H1 (cell line): Measurements from ENCODE around the gene FOXO6. TPM values are rescaled to one million over a fixed set of nuclear protein-coding genes. Genes with fewer than 3 reads are reported as not detected.

Experiments used
- CHD1 ChIP-seq: IDR thresholded peaks from 2 replicates; pipeline ENCODE4 v1.6.1; 2012; ENCODE audit warnings: low read depth, low read length, improper control_type of control experiment
- NANOG ChIP-seq: IDR thresholded peaks from 2 replicates; pipeline ENCODE4 v1.6.1; 2011; ENCODE audit warnings: low read length, low read depth, mild to moderate bottlenecking, inconsistent platforms; ENCODE audit not compliant: insufficient read depth, poor library complexity, severe bottlenecking
- PHF8 ChIP-seq: fragments of 200-600 bp; sonication (generic); conservative IDR thresholded peaks from 2 replicates; pipeline ENCODE4 v1.7.1; 2012; ENCODE audit warnings: low read depth, mild to moderate bottlenecking, inconsistent platforms, low read length, moderate library complexity
- SUZ12 ChIP-seq: fragments of 200-600 bp; sonication (generic); IDR thresholded peaks from 2 replicates; pipeline ENCODE4 v1.6.1; 2012; ENCODE audit warnings: mild to moderate bottlenecking, inconsistent platforms, low read length, moderate library complexity, mixed read lengths
- TBP ChIP-seq: IDR thresholded peaks from 2 replicates; pipeline ENCODE4 v1.6.1; 2011; ENCODE audit warnings: low read depth, low read length, improper control_type of control experiment
- TEAD4 ChIP-seq: IDR thresholded peaks from 2 replicates; pipeline ENCODE4 v1.6.1; 2012; ENCODE audit warnings: low read depth, low read length, inconsistent platforms, mixed read lengths
- USF2 ChIP-seq: IDR thresholded peaks from 2 replicates; pipeline ENCODE4 v1.6.1; 2011; ENCODE audit warnings: low read length, improper control_type of control experiment
- polyA plus RNA-seq, 7 experiments: library from polyadenylated mRNA; depleted of rRNA in 3 of 7; stranded (reverse) in 5 of 7; unstranded in 2 of 7; fragments of >200 nt in 5 of 7; fragments of 200-250 nt in 2 of 7; gene quantifications; 1 replicate in 5 of 7; 2 replicates in 1 of 7; 4 replicates in 1 of 7; pipeline versions ENCODE4 v1.2.1 to v1.2.3, GENCODE V29; 2011 to 2013; ENCODE audit warnings: missing spikeins in 2 of 7, mixed read lengths in 2 of 7
- total RNA-seq: library from RNA; stranded (reverse); fragmentation: NEBNext Ultra II Directional; extraction: Animal tissue kit (Norgen Biotek cat#: 25700); gene quantifications from 2 replicates; pipeline ENCODE4 v1.2.1, GENCODE V29; 2021

FOXO6 gene
- total and polyA plus RNA-seq, 2 of the 8 experiments (the other 6 are each of a cell fraction or from before 2014, with no cell fraction given): 0.59 to 3.0 TPM

- no peak for TF ChIP-seq SUZ12
- TF ChIP-seq TBP: no peak
- no peak for TF ChIP-seq NANOG
- TF ChIP-seq PHF8: no peak
- no peak for TF ChIP-seq USF2
- no peak for TF ChIP-seq TEAD4
- TF ChIP-seq CHD1: no peak
These were observed 8.3 kb downstream of the FOXO6 start (continued) for GRCh38 chr1:41369531-41369930.
